Measurements from ENCODE around the gene CPN2. TPM values are rescaled to one million over a fixed set of nuclear protein-coding genes. Genes with fewer than 3 reads are reported as not detected.

CPN2 gene
- total and polyA plus RNA-seq, 2 of the 8 experiments (the other 6 are each of a cell fraction or from before 2014, with no cell fraction given), result 0.03 TPM; not detected in 1

DNA sequence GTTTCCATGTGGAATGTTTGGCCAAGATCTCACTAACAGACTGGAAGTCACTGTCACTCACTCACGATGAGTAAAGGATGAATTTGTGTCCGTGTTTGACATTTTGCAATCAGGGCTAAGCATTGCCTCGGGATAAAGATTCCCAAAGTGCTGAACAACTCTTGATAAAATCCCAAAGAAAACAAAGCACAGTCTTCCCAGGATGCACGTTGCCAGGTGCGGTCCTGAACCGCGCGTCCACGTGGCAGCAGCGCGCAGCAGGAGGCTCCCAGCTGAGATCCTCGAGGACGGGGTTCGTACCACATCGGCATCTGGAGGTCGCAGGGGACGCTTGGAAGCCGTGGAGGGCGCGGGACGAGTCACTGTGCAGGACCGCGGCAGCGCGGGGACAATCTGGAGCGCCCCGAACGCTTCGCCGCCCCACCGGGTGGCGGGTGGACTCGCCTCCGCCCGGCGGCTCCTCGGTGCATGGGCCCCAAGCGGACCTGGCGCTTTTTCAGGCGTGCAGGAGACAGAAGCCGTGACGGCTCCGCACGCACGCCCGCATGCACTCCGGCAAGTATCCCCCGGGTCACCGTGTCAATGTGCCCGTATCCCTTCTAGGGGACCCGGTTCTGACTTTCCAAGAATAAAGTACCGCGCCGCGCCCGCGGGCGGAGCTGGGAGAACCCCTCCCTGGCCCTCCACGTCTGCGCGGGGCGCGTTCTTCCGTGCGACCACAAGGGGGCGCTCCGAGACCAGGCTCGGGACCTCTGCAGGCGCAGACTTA lies 17.7 kb downstream of the CPN2 start (continued):
- TF ChIP-seq, protein P1, sequence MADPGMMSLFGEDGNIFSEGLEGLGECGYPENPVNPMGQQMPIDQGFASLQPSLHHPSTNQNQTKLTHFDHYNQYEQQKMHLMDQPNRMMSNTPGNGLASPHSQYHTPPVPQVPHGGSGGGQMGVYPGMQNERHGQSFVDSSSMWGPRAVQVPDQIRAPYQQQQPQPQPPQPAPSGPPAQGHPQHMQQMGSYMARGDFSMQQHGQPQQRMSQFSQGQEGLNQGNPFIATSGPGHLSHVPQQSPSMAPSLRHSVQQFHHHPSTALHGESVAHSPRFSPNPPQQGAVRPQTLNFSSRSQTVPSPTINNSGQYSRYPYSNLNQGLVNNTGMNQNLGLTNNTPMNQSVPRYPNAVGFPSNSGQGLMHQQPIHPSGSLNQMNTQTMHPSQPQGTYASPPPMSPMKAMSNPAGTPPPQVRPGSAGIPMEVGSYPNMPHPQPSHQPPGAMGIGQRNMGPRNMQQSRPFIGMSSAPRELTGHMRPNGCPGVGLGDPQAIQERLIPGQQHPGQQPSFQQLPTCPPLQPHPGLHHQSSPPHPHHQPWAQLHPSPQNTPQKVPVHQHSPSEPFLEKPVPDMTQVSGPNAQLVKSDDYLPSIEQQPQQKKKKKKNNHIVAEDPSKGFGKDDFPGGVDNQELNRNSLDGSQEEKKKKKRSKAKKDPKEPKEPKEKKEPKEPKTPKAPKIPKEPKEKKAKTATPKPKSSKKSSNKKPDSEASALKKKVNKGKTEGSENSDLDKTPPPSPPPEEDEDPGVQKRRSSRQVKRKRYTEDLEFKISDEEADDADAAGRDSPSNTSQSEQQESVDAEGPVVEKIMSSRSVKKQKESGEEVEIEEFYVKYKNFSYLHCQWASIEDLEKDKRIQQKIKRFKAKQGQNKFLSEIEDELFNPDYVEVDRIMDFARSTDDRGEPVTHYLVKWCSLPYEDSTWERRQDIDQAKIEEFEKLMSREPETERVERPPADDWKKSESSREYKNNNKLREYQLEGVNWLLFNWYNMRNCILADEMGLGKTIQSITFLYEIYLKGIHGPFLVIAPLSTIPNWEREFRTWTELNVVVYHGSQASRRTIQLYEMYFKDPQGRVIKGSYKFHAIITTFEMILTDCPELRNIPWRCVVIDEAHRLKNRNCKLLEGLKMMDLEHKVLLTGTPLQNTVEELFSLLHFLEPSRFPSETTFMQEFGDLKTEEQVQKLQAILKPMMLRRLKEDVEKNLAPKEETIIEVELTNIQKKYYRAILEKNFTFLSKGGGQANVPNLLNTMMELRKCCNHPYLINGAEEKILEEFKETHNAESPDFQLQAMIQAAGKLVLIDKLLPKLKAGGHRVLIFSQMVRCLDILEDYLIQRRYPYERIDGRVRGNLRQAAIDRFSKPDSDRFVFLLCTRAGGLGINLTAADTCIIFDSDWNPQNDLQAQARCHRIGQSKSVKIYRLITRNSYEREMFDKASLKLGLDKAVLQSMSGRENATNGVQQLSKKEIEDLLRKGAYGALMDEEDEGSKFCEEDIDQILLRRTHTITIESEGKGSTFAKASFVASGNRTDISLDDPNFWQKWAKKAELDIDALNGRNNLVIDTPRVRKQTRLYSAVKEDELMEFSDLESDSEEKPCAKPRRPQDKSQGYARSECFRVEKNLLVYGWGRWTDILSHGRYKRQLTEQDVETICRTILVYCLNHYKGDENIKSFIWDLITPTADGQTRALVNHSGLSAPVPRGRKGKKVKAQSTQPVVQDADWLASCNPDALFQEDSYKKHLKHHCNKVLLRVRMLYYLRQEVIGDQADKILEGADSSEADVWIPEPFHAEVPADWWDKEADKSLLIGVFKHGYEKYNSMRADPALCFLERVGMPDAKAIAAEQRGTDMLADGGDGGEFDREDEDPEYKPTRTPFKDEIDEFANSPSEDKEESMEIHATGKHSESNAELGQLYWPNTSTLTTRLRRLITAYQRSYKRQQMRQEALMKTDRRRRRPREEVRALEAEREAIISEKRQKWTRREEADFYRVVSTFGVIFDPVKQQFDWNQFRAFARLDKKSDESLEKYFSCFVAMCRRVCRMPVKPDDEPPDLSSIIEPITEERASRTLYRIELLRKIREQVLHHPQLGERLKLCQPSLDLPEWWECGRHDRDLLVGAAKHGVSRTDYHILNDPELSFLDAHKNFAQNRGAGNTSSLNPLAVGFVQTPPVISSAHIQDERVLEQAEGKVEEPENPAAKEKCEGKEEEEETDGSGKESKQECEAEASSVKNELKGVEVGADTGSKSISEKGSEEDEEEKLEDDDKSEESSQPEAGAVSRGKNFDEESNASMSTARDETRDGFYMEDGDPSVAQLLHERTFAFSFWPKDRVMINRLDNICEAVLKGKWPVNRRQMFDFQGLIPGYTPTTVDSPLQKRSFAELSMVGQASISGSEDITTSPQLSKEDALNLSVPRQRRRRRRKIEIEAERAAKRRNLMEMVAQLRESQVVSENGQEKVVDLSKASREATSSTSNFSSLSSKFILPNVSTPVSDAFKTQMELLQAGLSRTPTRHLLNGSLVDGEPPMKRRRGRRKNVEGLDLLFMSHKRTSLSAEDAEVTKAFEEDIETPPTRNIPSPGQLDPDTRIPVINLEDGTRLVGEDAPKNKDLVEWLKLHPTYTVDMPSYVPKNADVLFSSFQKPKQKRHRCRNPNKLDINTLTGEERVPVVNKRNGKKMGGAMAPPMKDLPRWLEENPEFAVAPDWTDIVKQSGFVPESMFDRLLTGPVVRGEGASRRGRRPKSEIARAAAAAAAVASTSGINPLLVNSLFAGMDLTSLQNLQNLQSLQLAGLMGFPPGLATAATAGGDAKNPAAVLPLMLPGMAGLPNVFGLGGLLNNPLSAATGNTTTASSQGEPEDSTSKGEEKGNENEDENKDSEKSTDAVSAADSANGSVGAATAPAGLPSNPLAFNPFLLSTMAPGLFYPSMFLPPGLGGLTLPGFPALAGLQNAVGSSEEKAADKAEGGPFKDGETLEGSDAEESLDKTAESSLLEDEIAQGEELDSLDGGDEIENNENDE (IDR thresholded peaks at IDR 0.05; ENCODE audit: insufficient replicate concordance, low read length), result no peak
- no peak for TF ChIP-seq POLR2AphosphoS5 (IDR thresholded peaks at IDR 0.05; ENCODE audit: low read depth, low read length)
- no peak for TF ChIP-seq CBX5 (IDR thresholded peaks at IDR 0.05; ENCODE audit: low read depth, low read length)
- no peak for TF ChIP-seq SIX5 (IDR thresholded peaks at IDR 0.05; ENCODE audit: low read depth, low read length)
- TF ChIP-seq CHD1 (IDR thresholded peaks at IDR 0.05; ENCODE audit: low read depth, low read length), result no peak
- TF ChIP-seq RFX5 (IDR thresholded peaks at IDR 0.05; ENCODE audit: borderline replicate concordance, low read depth, low read length), result no peak
- no peak for TF ChIP-seq SP2 (IDR thresholded peaks at IDR 0.05; ENCODE audit: low read length)
- TF ChIP-seq SIN3A (conservative IDR thresholded peaks at IDR 0.05 in 1 of 2, IDR thresholded peaks at IDR 0.05 in 1 of 2; ENCODE audit: low read depth in 1 of 2, low read length in 2 of 2), result no peak; a peak in 1 of 4 replicates
- TF ChIP-seq RAD21 (IDR thresholded peaks at IDR 0.05 in 1 of 2, conservative IDR thresholded peaks at IDR 0.05 in 1 of 2; ENCODE audit: low read depth in 2 of 2, low read length in 2 of 2), result peak; percentile 98
- TF ChIP-seq CEBPB (IDR thresholded peaks at IDR 0.05; ENCODE audit: low read depth, low read length), result no peak

Data from H1 (cell line).